GM15510 (cell line): ENCODE results near the gene RABGAP1.

Source experiments
- POLR2A ChIP-seq: IDR thresholded peaks from 3 replicates; pipeline ENCODE4 v1.6.1; 2011; ENCODE audit warnings: borderline replicate concordance; ENCODE audit not compliant: insufficient read length; ENCODE audit errors: extremely low read depth

The RABGAP1 gene

GRCh38 chr9:123096987-123097386 lies 156.2 kb downstream of the RABGAP1 start:
- no peak for TF ChIP-seq POLR2A

DNA sequence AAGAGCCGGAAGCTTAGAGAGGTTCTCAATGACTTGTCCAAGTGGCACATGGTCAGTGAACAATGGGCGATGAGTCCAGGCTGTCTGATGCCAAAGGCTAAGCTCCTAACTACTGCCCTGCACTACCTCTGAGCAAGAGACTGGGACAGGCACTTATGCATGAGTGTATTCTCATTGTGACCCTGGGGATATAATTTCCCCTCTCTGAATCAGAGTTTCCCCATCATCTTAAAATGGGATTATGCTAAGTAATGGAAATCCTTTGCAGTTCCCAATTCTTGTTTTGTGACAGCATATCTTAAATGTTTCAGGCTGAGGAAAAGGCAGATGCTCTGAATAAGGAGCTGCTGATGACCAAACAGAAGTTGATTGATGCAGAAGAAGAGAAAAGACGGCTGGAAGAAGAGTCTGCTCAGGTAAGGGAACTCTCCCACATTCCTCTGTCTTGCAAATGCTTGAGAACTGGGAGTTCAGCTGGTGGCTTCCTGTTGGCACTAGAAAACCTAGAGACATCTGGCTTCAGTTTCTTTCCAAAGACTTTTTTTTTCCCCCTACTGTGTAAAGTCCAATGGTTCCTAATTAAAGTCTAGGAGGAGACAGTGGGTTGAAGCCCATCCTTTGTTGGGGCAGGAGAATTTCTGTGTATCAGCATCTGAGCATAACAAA lies 156.7 kb downstream of the RABGAP1 start:
- no peak for TF ChIP-seq POLR2A

- no peak for TF ChIP-seq POLR2A
Measured at GRCh38 chr9:123098096-123098459, 157.3 kb downstream of the RABGAP1 start.

- TF ChIP-seq POLR2A, result no peak
Measured at GRCh38 chr9:123099042-123099441, 158.2 kb downstream of the RABGAP1 start.

GRCh38 chr9:123099548-123099947 lies 158.7 kb downstream of the RABGAP1 start:
- TF ChIP-seq POLR2A, result no peak

- TF ChIP-seq POLR2A, result no peak
Measured at GRCh38 chr9:123102375-123103113, 161.7 kb downstream of the RABGAP1 start.

DNA sequence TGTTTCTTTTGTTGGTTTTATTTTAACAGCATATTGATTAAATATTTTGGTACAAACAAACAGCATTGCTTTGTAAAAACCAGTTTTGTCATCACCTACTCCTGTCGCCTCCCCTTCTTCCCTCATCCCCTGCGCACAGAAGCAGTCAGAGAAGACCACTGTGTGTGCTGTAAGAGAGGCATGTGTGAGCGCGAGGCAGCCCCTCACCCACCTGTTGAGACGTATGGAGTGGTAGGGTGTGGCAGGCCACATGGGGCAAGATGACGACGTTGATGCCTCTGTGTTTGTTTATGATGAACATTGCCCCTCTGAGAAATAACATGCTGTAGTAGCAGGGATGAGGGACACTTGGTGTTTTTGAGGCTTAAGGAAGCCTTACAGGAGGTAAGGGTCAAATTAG lies 164.0 kb downstream of the RABGAP1 start:
- no peak for TF ChIP-seq POLR2A

DNA sequence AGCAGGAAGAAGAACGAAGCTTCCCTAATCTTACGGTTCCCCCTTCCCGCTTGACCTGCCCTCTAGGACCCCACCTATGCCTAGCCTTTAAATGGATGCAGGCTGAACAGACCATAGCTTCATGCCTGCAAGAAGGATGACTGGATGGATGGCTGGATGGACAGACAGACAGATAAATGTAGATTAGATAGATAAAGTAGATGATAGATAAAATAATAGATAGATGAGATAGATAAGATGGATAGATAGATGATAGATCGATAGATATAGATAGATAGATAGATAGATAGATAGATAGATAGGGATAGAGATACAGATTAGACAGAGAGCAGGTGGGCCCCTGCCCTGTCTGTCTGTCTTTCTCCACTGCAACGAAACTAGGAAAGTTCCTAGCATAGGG lies 164.7 kb downstream of the RABGAP1 start:
- no peak for TF ChIP-seq POLR2A

DNA sequence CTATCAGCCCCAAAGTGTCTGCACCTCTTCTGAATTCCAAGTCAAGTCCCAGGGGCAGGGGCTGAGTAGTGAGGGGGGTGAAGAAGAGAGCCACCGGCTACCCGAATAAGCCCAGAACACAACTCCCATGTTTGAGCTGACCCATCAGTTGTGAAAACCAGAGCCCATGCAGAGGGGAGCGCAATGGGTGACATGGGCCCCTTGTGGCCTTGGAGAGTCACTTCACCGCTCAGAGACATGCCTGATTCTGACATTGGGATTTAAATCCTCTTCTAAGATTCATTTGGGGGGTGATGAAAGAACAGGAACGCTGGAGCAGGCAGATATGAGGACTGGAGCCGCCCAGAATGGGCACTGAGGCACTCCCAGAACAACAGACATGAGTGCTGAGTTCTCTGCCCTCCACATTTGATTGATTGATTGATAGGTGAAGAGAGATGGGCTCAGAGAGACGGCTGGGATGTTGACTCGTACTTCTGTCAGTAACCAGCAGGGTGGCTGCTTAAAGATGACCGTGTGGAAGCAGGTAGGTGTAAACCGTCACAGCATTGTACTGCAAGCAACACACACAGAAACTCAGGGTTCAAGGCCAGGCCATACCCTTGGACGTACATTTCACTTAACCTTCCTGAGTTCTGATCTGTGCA lies 166.9 kb downstream of the RABGAP1 start:
- TF ChIP-seq POLR2A, result no peak

DNA sequence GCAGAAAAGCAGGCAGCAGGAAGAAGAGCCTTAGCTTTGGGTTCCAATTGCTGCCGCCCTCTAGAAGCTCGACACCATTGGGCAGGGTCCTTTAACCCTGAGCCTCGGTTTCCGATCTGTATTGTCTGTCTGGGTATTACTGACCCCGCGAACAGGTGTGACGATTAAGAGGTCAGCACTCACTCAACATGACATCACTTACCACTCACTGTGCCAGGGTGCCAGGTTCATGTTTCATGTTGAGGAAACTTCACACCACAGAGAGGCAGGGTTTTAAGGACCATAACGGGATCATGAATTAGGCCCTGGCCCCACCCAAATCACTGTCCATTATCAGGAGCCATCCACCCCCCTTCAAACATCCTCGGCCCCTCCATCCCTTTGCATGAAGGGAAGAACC lies 168.2 kb downstream of the RABGAP1 start:
- TF ChIP-seq POLR2A, result no peak

GRCh38 chr9:123109540-123110279 lies 168.9 kb downstream of the RABGAP1 start:
- no peak for TF ChIP-seq POLR2A

DNA sequence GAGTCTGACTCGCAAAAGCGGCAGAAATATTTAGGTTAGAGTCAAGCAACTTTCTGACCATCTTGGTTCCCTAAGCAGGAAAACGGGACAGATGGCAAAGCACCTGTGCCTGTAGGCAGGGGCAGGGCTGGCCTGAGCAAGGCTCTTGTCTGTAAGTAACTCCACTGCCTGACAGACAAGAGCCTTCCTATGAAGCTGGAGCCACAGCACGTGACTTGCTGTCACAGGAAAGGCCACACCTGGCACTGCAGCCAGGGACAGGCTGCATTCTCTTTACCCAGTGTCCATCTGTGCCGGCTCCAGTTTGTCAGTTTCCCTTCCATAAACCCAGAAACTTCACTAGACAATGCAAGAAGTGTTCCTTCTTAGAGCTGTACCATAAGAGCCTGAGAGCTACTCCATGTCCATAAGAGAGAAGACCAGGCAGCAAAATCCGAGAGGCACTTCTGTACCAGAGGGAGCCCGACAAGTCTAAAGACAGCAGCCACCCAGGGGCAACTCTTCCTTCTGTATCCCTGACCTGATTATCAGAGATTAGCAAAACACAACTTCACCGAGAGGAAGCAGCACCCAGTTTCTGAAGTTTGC lies 170.7 kb downstream of the RABGAP1 start:
- no peak for TF ChIP-seq POLR2A

GRCh38 chr9:123112015-123112975 lies 171.5 kb downstream of the RABGAP1 start:
- TF ChIP-seq POLR2A, result no peak

DNA sequence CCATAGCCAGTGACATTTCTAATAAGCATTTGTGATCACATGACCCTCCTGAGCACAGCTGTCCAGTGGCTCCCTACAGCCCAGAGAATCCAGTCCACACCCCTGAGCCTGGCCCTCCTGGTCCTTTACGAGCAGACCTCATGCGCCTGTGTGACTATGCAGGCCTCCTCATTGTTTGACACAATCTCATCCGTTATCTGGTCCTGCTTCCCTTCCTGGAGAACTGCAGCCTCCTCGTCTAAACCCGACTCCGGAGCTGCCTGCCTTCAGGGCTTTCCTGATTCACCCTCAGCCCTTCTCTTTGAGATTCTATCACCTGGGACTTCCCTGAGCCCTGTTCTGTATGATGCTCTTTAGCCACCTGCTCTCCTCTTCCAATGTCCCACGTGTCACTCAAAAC lies 172.4 kb downstream of the RABGAP1 start:
- TF ChIP-seq POLR2A, result no peak
